ENCODE measurements around the gene MFSD11. TPM values are rescaled to one million over a fixed set of nuclear protein-coding genes. Genes with fewer than 3 reads are reported as not detected.
"Not testable (repeated sequence)": the region's sequence is repeated elsewhere in the genome, so short reads cannot be mapped to it uniquely, and the experiment has no call there.

The MFSD11 gene
- total and polyA plus RNA-seq, 2 experiments from 2014 or later, result 55.6 to 69.2 TPM

GRCh38 chr17:76704805-76705204 is 33.1 kb upstream of the MFSD11 start:
- Histone ChIP-seq H3K27me3 (no peaks in the 10 kb centered on the region), H3K36me3 (no peaks in the 10 kb centered on the region), H3K4me1 (ENCODE audit: low read depth) (peaks cover 49% of the 10 kb centered on the region), H3K9me3 (ENCODE audit: low read depth) (no peaks in the 10 kb centered on the region), H3K27ac (no peak overlapping the region), H3K4me3 (no peak overlapping the region)
- DNase-seq (ENCODE audit: low read depth in 1 of 2, low spot score in 1 of 2), result no peak
- no peak for TF ChIP-seq CTCF (IDR thresholded peaks at IDR 0.05; ENCODE audit: low read depth, low read length)

- Histone ChIP-seq H3K9me3 (ENCODE audit: low read depth) (no peaks in the 10 kb centered on the region), H3K4me3 (no peak overlapping the region), H3K27me3 (no peaks in the 10 kb centered on the region), H3K36me3 (no peaks in the 10 kb centered on the region), H3K27ac (no peak overlapping the region), H3K4me1 (ENCODE audit: low read depth) (peaks cover 32% of the 10 kb centered on the region)
- no peak for DNase-seq (ENCODE audit: low read depth in 1 of 2, low spot score in 1 of 2)
- TF ChIP-seq CTCF (IDR thresholded peaks at IDR 0.05; ENCODE audit: low read depth, low read length), result no peak
Observed at GRCh38 chr17:76706817-76707216, 31.1 kb upstream of the MFSD11 start.

- no peaks in the 10 kb centered on the region for H3K27me3 ChIP-seq
- peaks cover 30% of the 10 kb centered on the region for H3K4me1 ChIP-seq (ENCODE audit: low read depth)
- TF ChIP-seq CTCF (IDR thresholded peaks at IDR 0.05; ENCODE audit: low read depth, low read length), result peak; percentile 52
- no peaks in the 10 kb centered on the region for H3K9me3 ChIP-seq (ENCODE audit: low read depth)
- peaks cover 2% of the 10 kb centered on the region for H3K36me3 ChIP-seq
- DNase-seq (ENCODE audit: low read depth in 1 of 2, low spot score in 1 of 2), result peak; percentile 35 to 69
- peak overlapping the region; percentile 87 for H3K27ac ChIP-seq
- peak overlapping the region; percentile 0 for H3K4me3 ChIP-seq
Observed at GRCh38 chr17:76707985-76708807, 29.7 kb upstream of the MFSD11 start.

GRCh38 chr17:76709077-76709950 is 28.6 kb upstream of the MFSD11 start:
- TF ChIP-seq CTCF (IDR thresholded peaks at IDR 0.05; ENCODE audit: low read depth, low read length), result no peak
- peak overlapping the region; percentile 87 for H3K27ac ChIP-seq
- H3K4me1 ChIP-seq (ENCODE audit: low read depth), result peaks cover 40% of the 10 kb centered on the region
- no peaks in the 10 kb centered on the region for H3K9me3 ChIP-seq (ENCODE audit: low read depth)
- DNase-seq (ENCODE audit: low read depth in 1 of 2, low spot score in 1 of 2), result peak; percentile 82 to 97
- H3K27me3 ChIP-seq, result no peaks in the 10 kb centered on the region
- H3K36me3 ChIP-seq, result peaks cover 2% of the 10 kb centered on the region
- peak overlapping the region; percentile 60 for H3K4me3 ChIP-seq

- H3K27ac ChIP-seq, result peak overlapping the region; percentile 87
- not testable (repeated sequence) for H3K9me3 ChIP-seq (ENCODE audit: low read depth); H3K36me3 ChIP-seq; H3K27me3 ChIP-seq
- H3K4me3 ChIP-seq, result peak overlapping the region; percentile 60
- peaks cover 42% of the 10 kb centered on the region for H3K4me1 ChIP-seq (ENCODE audit: low read depth)
- peak; percentile 52 to 58 for DNase-seq (ENCODE audit: low read depth in 1 of 2, low spot score in 1 of 2)
Observed at GRCh38 chr17:76709951-76710862, 27.7 kb upstream of the MFSD11 start.

All from cardiac muscle cell (in vitro differentiated cells and primary cell).